ENCODE results near the gene KDM7A. TPM values are rescaled to one million over a fixed set of nuclear protein-coding genes. Genes with fewer than 3 reads are reported as not detected.

The KDM7A gene
- total RNA-seq, 1 donor from 2014 or later, result 7.6 TPM

DNA sequence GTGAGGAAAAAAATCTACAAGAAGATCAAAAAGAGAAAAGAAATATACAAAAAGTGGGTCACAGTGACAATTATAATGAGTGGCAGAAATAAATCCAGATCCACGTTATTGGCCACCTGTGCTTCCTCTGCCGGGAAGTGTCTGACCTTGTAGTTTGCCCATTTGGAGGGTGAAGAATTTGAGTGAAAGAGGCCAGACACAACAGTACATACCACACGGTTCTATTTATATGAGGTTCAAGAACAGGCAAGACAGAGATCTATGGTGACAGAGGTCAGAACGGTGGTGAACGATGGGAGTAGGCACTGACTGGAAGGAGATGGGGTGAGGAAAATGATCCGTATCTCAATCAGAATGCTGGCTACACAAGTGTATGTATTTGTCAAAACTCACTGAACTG lies 131.1 kb downstream of the KDM7A start:
- no peak for DNase-seq (ENCODE audit: low spot score)
- Mint-ChIP-seq H3K36me3 (ENCODE audit: low read depth) (peaks cover 6% of the 10 kb centered on the region), H3K9me3 (ENCODE audit: low read depth) (no peaks in the 10 kb centered on the region), H3K4me1 (ENCODE audit: low read depth) (peaks cover 48% of the 10 kb centered on the region), H3K27me3 (ENCODE audit: low read depth) (no peaks in the 10 kb centered on the region), H3K4me3 (ENCODE audit: unreplicated experiment) (no peak overlapping the region), H3K27ac (ENCODE audit: unreplicated experiment) (peak overlapping the region; percentile 69)
- no peak for TF ChIP-seq CTCF (IDR thresholded peaks at IDR 0.05)

GRCh38 chr7:140044251-140044650 lies 132.5 kb downstream of the KDM7A start:
- Mint-ChIP-seq H3K4me3 (ENCODE audit: unreplicated experiment) (no peak overlapping the region), H3K27me3 (ENCODE audit: low read depth) (no peaks in the 10 kb centered on the region), H3K36me3 (ENCODE audit: low read depth) (peaks cover 11% of the 10 kb centered on the region), H3K9me3 (ENCODE audit: low read depth) (no peaks in the 10 kb centered on the region), H3K27ac (ENCODE audit: unreplicated experiment) (no peak overlapping the region), H3K4me1 (ENCODE audit: low read depth) (peaks cover 36% of the 10 kb centered on the region)
- no peak for DNase-seq (ENCODE audit: low spot score)
- TF ChIP-seq CTCF (IDR thresholded peaks at IDR 0.05), result no peak

DNA sequence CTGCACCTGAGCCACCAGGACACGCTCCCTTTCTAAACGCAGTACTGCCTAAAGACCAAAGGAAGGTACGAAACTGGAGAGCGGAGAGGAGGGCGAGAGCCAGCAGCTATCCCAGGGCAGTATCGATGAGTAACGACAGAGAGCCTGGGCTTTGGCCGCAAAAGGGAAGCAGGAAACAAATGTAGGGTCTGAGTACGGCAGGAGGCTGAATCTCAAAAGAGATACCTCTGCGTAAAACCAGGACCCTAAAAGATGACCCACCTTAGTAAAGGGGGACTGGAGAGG lies 134.5 kb downstream of the KDM7A start:
- H3K27me3 Mint-ChIP-seq (ENCODE audit: low read depth), result no peaks in the 10 kb centered on the region
- H3K27ac Mint-ChIP-seq (ENCODE audit: unreplicated experiment), result peak overlapping the region; percentile 87
- no peak overlapping the region for H3K4me3 Mint-ChIP-seq (ENCODE audit: unreplicated experiment)
- peaks cover 21% of the 10 kb centered on the region for H3K36me3 Mint-ChIP-seq (ENCODE audit: low read depth)
- TF ChIP-seq CTCF (IDR thresholded peaks at IDR 0.05), result no peak
- DNase-seq (ENCODE audit: low spot score), result no peak
- H3K4me1 Mint-ChIP-seq (ENCODE audit: low read depth), result peaks cover 38% of the 10 kb centered on the region
- no peaks in the 10 kb centered on the region for H3K9me3 Mint-ChIP-seq (ENCODE audit: low read depth)

DNA sequence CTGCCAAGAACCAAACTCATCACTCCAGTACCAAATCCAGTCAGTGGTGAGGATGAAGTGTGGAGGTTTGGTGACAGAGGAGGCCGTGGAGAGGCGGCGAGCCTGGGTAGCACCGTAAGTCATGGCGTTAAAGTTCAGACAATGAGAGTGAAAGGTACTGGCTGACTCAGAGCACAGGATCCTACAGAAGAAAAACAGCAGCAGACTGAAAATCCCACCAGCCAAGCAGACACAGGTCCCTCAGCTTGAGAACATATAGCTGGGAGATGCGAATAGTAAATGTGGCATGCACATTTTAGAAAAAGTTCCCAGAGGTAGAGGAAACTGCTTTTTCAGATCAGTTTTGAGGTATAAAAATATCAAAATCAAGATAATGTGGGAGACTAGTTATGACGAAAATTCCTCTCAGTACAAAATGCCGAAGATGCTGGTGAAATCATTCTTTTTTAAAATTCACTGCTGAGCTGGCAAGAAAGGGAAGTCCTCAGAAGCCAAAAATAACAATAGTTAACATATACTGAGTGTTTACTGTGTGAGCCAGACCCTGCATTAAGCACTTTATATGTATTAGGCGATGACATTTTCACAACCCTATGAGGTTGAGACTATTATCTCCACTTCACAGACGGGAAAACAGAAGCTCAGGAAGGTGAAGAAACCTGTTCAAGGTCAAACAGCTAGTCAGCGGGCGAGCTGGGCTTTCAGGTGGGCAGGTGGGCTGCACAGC lies 135.0 kb downstream of the KDM7A start:
- Mint-ChIP-seq H3K27ac (ENCODE audit: unreplicated experiment) (peak overlapping the region; percentile 87), H3K27me3 (ENCODE audit: low read depth) (no peaks in the 10 kb centered on the region), H3K9me3 (ENCODE audit: low read depth) (no peaks in the 10 kb centered on the region), H3K4me3 (ENCODE audit: unreplicated experiment) (peak overlapping the region; percentile 46), H3K36me3 (ENCODE audit: low read depth) (peaks cover 21% of the 10 kb centered on the region), H3K4me1 (ENCODE audit: low read depth) (peaks cover 38% of the 10 kb centered on the region)
- DNase-seq (ENCODE audit: low spot score), result no peak
- TF ChIP-seq CTCF (IDR thresholded peaks at IDR 0.05), result no peak

DNA sequence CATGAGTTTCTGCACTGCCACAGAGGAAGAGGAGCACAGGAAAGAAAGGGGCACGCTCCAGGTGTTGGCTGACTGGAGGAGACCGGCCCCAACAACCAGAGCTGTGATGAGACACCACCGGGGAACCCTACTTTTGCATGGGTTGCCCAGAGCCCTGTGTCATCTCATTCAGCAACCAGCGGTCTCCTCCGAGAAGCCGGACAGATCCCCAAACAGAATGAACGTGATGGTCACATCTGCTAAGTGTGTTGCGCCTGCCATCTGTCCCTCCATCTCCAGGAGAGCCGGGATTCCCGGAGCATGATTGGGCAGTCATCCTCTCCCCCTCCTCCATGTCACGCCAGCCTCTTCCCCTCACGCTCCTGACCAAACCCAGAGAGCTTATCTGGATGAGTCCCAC lies 136.9 kb downstream of the KDM7A start:
- H3K9me3 Mint-ChIP-seq (ENCODE audit: low read depth), result no peaks in the 10 kb centered on the region

More for the DNA sequence above, 136.9 kb downstream of the KDM7A start:
- Mint-ChIP-seq H3K4me3 (ENCODE audit: unreplicated experiment) (no peak overlapping the region), H3K4me1 (ENCODE audit: low read depth) (peaks cover 37% of the 10 kb centered on the region), H3K36me3 (ENCODE audit: low read depth) (peaks cover 21% of the 10 kb centered on the region), H3K27me3 (ENCODE audit: low read depth) (no peaks in the 10 kb centered on the region), H3K27ac (ENCODE audit: unreplicated experiment) (no peak overlapping the region)
- TF ChIP-seq CTCF (IDR thresholded peaks at IDR 0.05), result no peak
- DNase-seq (ENCODE audit: low spot score), result no peak

Data from chondrocyte (in vitro differentiated cells).